NCI-H748 (cell line): ENCODE measurements around the gene LMO2.
"Not testable (repeated sequence)": the region's sequence is repeated elsewhere in the genome, so short reads cannot be mapped to it uniquely, and the experiment has no call there.

Experiments
- DNase-seq: peaks from one replicate; lab custom pipeline; 2025; ENCODE audit not compliant: unreplicated experiment; lab: John Stamatoyannopoulos, UW

Gene LMO2

GRCh38 chr11:33891714-33892327, at the start of gene LMO2:
Gene LMO2 (minus strand): TSS chr11:33892076. CDS start chr11:33869716, 22,360 bp downstream.
- DNase-seq: peak; percentile 86

GRCh38 chr11:33940538-33940815, 48.6 kb upstream of the LMO2 start:
- no peak for DNase-seq

DNA sequence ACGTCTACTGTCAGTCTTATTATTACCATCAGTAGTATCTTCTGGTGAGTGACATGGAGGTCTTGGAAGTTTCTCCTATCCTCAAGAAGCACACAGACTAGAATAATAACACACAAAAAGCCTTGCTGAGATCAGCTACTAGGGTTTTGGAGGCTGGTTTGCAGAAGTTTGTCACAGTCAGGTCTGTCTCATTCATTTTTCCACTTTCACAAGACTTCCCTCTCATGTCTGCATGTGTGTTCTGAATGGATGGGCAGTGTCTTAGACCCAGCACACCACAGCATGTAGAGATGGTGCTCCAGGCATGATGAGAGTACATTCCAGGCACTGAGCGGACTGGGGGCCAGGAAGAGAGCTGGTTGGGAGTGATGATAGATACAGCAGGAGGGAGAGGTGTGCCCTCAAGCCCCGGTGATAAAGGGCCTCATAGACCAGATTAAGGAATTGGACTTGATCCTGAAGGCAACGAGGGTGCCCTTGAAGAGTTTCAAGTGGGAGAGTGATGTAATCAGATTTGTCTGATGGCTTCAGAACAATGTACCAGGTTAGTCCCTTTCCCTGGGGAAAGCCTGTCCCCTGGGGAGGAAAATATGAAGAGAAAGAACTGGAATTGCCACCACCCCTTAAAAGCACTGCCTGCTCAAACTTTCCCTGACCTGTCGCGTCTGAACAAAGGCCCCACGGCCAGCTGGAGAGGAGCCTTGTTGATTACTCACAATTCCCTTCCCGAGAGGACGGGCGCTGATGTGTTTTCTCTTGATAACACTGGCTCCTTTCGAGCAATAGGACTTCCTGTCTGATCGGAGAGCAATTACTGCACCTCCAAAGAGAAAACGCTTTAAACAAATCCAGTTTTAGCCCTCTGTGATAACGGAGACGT, 45.1 kb upstream of the LMO2 start:
- DNase-seq: peak; percentile 64

DNA sequence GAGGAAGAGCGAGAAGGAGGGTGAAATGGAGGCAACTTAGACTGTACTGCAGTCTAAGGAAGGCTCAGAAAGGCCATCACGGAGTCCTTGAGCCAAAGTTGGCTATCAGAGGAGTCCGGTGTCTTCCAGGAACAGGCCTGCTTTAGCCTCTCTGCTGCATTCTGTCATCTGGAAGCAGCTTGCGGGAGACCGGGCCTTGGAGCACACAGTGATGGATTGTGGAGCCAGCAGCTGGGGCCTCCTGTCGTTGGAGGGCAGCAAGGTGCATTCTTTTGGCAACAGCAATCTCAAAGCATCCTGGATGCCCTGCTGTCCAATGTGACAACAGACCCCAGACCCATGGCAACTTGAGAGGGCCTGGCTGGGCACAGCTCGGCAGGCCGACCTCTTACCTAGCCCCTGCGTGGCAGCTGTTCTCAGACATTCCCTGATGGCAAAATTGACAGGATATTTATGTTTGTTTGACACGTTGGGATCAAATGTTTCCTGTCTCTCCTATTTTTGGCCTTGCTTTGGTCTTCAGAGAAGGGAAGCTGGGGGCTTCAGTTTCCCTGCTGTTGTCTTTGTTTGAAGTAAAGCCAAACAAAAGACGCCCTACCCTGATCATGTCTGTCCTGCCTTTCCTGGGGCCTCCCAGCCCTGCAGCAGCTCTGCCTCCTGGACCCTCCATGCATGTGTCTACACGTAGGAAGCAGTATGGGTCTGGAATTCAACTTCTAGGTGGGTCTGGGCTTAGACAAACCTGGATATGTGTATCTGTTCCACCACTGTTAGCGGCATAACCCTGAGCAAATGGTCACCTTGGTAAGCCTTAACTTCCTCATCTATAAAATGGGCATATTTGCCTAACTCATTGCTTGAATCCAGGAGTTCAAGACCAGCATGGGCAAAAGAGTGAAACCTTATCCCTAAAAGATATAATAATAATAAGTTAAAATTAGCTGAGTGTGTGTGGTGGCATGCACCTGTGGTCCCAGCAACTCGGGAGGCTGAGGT, 43.9 kb upstream of the LMO2 start:
- no peak for DNase-seq

DNA sequence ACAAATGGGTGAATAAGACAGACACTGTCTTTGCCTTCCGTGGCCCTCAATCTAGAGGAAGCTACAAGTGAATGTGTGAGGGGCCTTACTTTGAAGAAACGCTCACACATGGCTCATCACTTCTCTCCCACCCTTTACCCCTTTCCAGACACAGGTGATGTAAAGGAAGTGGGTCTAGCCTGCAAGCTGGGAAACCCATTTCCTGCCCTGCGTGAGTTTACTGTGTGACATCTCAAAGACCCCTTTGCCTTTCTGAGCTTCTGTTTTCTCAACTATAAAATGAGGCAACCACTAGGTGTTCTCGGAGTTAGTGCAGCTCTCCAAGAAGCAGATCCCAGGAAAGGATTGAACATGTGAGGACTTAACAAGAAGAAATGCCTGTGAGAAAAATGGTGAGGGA, 43.1 kb upstream of the LMO2 start:
- no peak for DNase-seq

- DNase-seq: no peak
Observed at GRCh38 chr11:33934450-33934849, 42.6 kb upstream of the LMO2 start.

- no peak for DNase-seq
Observed at GRCh38 chr11:33933602-33934001, 41.7 kb upstream of the LMO2 start.

GRCh38 chr11:33932721-33933120, 40.8 kb upstream of the LMO2 start:
- DNase-seq: no peak

DNA sequence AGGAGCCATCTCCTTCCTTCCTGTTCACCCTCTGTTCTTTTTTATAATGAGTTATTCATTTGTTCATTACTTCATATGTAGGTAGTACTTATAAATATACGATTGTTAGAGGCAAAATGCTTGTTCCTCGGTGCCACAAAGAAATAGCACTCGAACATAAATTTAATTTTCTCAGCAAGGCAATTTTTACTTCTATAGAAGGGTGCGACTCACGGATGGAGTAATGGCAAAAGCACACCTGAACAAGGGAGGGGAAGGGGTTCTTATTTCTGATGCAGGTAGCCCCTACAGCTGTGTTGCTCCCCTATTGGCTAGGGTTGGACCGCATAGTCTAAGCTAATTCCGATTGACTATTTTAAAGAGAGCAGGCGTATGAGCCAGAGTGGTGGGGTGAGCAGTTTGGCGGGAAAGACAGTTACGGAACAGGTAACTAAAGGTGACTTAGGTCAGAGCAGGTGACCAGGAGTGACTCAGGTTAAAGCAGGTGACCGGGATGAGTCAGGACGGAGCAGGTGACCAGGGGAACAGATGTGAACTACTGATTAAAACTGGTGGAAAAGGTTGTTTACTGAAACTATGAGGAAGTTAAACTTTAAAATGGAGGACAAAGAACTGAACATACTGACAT, 40.0 kb upstream of the LMO2 start:
- DNase-seq: not testable (repeated sequence)

DNA sequence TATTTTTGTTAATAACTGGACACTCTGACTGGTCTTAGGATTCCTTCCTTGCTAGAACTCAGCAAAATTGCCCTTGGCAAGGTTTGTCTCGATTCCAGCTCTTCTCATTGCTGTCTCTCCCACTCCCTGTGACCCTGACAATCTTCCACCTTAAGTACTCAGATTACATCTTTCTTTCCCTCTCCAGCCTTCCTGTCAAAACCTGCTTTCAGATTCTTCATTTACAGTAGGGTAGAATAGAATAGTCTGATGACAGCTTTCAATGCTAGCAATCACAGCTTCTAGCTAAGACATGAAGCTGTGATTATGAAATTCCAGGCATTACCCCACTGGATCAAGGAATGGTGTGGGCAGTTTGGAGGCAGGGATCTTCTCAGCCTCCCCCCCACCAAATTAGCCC, 39.2 kb upstream of the LMO2 start:
- DNase-seq: no peak

GRCh38 chr11:33930317-33931021, 38.6 kb upstream of the LMO2 start:
- peak; percentile 10 for DNase-seq

- DNase-seq: no peak
Observed at GRCh38 chr11:33928564-33928963, 36.7 kb upstream of the LMO2 start.

GRCh38 chr11:33926671-33927552, 35.0 kb upstream of the LMO2 start:
- DNase-seq: no peak

GRCh38 chr11:33924341-33924740, 32.5 kb upstream of the LMO2 start:
- DNase-seq: no peak

DNA sequence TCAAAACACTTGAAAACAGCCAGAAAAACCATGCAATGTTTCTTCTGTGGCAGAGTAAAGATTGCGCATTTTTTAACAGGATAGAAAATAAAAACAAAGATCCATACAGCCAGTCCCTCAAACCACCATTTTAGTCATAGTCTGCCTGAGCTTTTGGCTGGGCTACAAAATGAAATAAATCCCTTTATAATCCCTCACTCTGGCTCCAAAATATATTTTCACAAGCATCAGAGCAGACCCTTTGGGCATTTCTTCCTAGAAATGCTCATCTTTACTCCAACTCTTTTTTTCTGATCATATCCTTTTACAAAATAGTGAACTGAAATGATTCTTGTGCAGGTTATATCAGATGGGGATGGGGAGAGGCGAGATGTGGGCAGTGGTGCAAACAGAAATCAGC, 31.8 kb upstream of the LMO2 start:
- DNase-seq: no peak

DNA sequence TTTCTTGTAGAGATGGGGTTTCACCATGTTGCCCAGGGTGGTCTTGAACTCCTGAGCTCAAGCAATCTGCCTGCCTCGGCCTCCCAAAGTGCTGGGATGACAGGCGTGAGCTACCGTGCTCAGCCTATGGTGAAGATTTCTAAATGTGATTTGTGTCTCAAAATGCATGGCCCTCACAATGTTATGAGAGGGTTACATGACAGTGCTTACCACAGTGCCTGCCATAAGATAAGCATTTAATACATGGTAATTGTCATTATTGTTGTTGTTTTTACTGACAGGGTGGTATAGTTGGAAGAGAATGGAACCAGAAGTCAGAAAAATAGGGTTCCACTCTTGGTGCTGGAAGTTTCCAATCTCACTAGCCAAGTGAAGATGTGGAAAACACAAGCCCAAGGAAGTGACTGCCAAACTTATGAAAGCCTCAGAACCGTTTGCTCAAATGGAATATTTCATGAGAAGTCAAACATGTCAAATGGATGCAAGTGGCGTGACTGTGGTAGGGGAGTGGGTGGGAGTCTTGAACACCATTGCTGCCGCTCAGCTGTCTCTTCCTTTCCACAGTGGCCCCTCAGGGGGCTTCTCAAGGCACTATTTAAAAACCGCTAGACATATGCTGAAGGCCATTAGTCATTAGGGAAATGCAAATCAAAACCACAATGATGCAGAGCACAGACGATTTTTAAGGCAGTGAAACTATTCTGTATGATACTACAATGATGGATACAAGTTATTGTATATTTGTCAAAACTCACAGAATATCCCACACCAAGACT, 29.1 kb upstream of the LMO2 start:
- DNase-seq: no peak

GRCh38 chr11:33919645-33920044, 27.8 kb upstream of the LMO2 start:
- no peak for DNase-seq

DNA sequence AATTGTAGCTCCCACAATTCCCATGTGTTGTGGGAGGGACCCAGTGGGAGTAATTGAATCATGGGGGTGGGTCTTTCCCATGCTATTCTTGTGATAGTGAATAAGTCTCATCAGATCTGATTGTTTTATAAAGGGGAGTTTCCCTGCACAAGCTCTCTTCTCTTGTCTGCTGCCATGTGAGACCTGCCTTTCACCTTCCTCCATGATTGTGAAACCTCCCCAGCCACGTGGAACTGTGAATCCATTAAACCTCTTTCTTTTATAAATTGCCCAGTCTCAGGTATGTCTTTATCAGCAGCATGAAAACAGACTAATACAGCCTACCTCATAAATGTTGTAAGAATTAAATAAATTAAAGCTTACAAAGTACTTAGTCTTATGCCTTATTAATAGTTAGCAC, 25.5 kb upstream of the LMO2 start:
- DNase-seq: not testable (repeated sequence)

GRCh38 chr11:33916736-33917135, 24.9 kb upstream of the LMO2 start:
- DNase-seq: no peak
